Lung (tissue), 12 donors: ENCODE data around the gene USH2A. TPM values are rescaled to one million over a fixed set of nuclear protein-coding genes. Genes with fewer than 3 reads are reported as not detected.

Source experiments
- ATAC-seq: fragments of 200-7000 bp; cut with Tn5 transposase; one replicate; pipeline ENCODE4 v1.9.1; 2020; ENCODE audit warnings: moderate number of reproducible peaks; ENCODE audit not compliant: insufficient read depth, low FRiP score
- DNase-seq, 3 donors: peaks; one replicate each; pipeline ENCODE4 v3.0.0-alpha.2; 2013 to 2017
- H3K27ac ChIP-seq, 2 donors: one replicate each; pipeline ENCODE4 v1.5.1; 2013; ENCODE audit warnings: mild to moderate bottlenecking in 2 of 2, moderate library complexity in 2 of 2, control low read depth in 1 of 2, inconsistent platforms in 1 of 2, low read depth in 1 of 2, low read length in 1 of 2
- H3K27me3 ChIP-seq, 3 donors: one replicate each; pipeline ENCODE4 v1.5.1; 2013; ENCODE audit warnings: low read length in 2 of 3; ENCODE audit not compliant: control insufficient read depth in 3 of 3, insufficient read depth in 3 of 3
- H3K36me3 ChIP-seq, 4 donors: one replicate each; pipeline ENCODE4 v1.5.1; 2013; ENCODE audit warnings: low read length in 4 of 4, mild to moderate bottlenecking in 1 of 4, moderate library complexity in 1 of 4; ENCODE audit not compliant: control insufficient read depth in 4 of 4, insufficient read depth in 4 of 4
- H3K4me1 ChIP-seq, 5 donors: one replicate each; pipeline ENCODE4 v1.5.1; 2013; ENCODE audit warnings: low read length in 5 of 5, mild to moderate bottlenecking in 2 of 5, moderate library complexity in 1 of 5; ENCODE audit not compliant: control insufficient read depth in 5 of 5, insufficient read depth in 5 of 5
- H3K4me3 ChIP-seq: one replicate; pipeline ENCODE4 v1.5.1; 2013; ENCODE audit warnings: mild to moderate bottlenecking, control low read depth, moderate library complexity
- H3K9ac ChIP-seq, 2 donors: one replicate each; pipeline ENCODE4 v1.5.1; 2013; ENCODE audit warnings: low read length in 2 of 2, control low read depth in 1 of 2; ENCODE audit not compliant: insufficient read depth in 1 of 2
- H3K9me3 ChIP-seq, 4 donors: one replicate each; pipeline ENCODE4 v1.5.1; 2013; ENCODE audit warnings: low read length in 3 of 4, mild to moderate bottlenecking in 1 of 4, moderate library complexity in 1 of 4; ENCODE audit not compliant: control insufficient read depth in 4 of 4, insufficient read depth in 3 of 4
- WGBS, 2 donors: extraction: QIAGEN DNeasy Blood & Tissue Kit; methylation state at CpG; one replicate each; pipeline ENCODE4 v1.1.7; 2013; 5-methylcytosine and 5-hydroxymethylcytosine counted together
- polyA plus RNA-seq, 2 donors: library from polyadenylated mRNA; stranded (reverse); fragments of 200-250 nt; gene quantifications; one replicate each; pipeline ENCODE4 v1.2.1, GENCODE V29; 2013
- total RNA-seq, 2 donors: library from RNA; depleted of rRNA in 1 of 2; stranded (reverse); fragments of >200 nt in 1 of 2; gene quantifications; one replicate each; pipeline ENCODE4 v1.2.1, GENCODE V29; 2014 to 2021
- TF ChIP-seq, protein P1 (sequence below): IDR thresholded peaks from 2 replicates; pipeline ENCODE4 v1.5.1; 2012; ENCODE audit warnings: mild to moderate bottlenecking; ENCODE audit errors: control extremely low read depth, extremely low read depth
- donor health status: control.
- donor health status: control.
- donor health status: Bipolar disorder and iron deficiency.
- donor health status: healthy.
- donor health status: DM: yes; HTN: yes; CAD: no.

Gene USH2A
- total and polyA plus RNA-seq, 4 donors: under 0.01 to 0.11 TPM; not detected in 2

DNA sequence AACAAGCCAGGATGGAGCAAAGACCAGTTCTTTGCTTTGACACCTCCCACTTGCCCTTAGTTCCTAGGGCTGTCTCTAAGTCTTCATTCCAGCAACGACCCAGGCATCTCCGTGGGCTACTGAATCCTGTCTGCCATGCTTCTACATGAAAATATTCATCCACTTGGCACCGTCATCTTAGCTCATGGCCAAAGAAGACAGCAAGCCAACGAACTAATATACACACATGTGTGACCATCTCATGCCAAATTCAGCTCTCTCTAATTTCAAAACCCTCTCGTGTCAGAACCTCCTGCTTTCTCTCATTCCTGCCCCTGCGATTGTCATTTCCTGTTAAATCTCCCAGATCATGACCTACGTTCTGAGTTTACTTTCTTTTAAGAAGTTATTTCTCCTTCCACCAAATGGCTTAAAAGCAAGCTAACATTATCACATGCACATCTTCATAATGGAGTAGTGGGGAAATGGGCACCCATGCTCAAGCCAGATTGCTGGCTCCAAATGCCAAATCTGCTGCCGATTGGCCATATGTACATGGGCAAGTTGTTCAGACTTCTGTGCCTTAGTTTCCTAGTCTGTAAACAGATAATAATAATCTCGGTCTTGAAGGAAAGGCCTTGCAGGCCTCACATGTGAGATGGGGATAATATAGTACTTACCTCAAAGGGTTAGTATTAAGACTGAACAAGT, 373.4 kb downstream of the USH2A start:
- Histone ChIP-seq H3K4me1 (no peaks in the 10 kb centered on the region), H3K9ac (no peak overlapping the region), H3K27ac (no peak overlapping the region), H3K36me3 (no peaks in the 10 kb centered on the region), H3K27me3 (no peaks in the 10 kb centered on the region), H3K4me3 (no peak overlapping the region), H3K9me3 (no peaks in the 10 kb centered on the region)
- DNase-seq (no peak), ATAC-seq (no peak)
- WGBS, 2 donors: 79% methylated on average over 9 of the region's 9 CpGs
- TF ChIP-seq, protein P1, sequence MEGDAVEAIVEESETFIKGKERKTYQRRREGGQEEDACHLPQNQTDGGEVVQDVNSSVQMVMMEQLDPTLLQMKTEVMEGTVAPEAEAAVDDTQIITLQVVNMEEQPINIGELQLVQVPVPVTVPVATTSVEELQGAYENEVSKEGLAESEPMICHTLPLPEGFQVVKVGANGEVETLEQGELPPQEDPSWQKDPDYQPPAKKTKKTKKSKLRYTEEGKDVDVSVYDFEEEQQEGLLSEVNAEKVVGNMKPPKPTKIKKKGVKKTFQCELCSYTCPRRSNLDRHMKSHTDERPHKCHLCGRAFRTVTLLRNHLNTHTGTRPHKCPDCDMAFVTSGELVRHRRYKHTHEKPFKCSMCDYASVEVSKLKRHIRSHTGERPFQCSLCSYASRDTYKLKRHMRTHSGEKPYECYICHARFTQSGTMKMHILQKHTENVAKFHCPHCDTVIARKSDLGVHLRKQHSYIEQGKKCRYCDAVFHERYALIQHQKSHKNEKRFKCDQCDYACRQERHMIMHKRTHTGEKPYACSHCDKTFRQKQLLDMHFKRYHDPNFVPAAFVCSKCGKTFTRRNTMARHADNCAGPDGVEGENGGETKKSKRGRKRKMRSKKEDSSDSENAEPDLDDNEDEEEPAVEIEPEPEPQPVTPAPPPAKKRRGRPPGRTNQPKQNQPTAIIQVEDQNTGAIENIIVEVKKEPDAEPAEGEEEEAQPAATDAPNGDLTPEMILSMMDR: no peak

GRCh38 chr1:216047811-216048572, 375.3 kb downstream of the USH2A start:
- Histone ChIP-seq H3K9ac (no peak overlapping the region), H3K9me3 (no peaks in the 10 kb centered on the region), H3K27ac (no peak overlapping the region), H3K27me3 (no peaks in the 10 kb centered on the region), H3K4me3 (no peak overlapping the region), H3K36me3 (no peaks in the 10 kb centered on the region), H3K4me1 (no peaks in the 10 kb centered on the region)
- 75 to 84% methylated on average over 3 of the region's 3 CpGs for WGBS, 2 donors
- no peak for DNase-seq
- TF ChIP-seq, protein P1: no peak
- no peak for ATAC-seq

DNA sequence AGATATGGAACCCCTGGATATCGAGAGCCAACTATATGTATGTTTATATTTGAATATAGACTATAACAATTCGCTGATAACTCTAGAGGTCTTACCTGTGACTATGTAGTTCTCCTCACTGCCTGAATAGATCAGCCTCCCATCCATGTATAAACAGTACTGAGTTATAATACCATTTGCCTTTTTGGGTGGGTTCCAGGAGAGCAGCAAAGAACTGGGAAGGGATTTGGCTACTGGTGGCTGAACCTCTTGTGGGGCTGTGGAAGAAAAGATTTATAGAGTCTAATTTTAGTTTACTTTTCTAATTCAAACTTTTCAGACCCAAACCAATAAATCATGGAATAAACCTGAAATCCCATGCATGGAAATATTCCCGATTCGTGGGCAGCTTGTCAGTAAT, 376.9 kb downstream of the USH2A start:
- H3K9me3 ChIP-seq: no peaks in the 10 kb centered on the region
- H3K4me3 ChIP-seq: no peak overlapping the region
- WGBS, 2 donors: 81 to 87% methylated on average over 4 of the region's 4 CpGs
- no peak for DNase-seq
- TF ChIP-seq, protein P1: no peak
- no peaks in the 10 kb centered on the region for H3K4me1 ChIP-seq
- H3K27ac ChIP-seq: no peak overlapping the region
- no peaks in the 10 kb centered on the region for H3K36me3 ChIP-seq
- no peak overlapping the region for H3K9ac ChIP-seq
- no peak for ATAC-seq
- no peaks in the 10 kb centered on the region for H3K27me3 ChIP-seq
